Uterine smooth muscle cell (primary cell): ENCODE results near the gene CFC1. TPM values are rescaled to one million over a fixed set of nuclear protein-coding genes. Genes with fewer than 3 reads are reported as not detected.

ENCODE experiments used
- total RNA-seq: library from RNA; depleted of rRNA; stranded (reverse); fragments of >200 nt; gene quantifications from 2 replicates; pipeline ENCODE4 v1.2.3, GENCODE V29; 2014

The CFC1 gene
- not detected in 2 replicates for total RNA-seq

GRCh38 chr2:130599393-130599792, at the start of gene CFC1:
TSS of gene CFC1 (minus strand) at chr2:130599575. CDS start at chr2:130599287, 288 bp downstream.

GRCh38 chr2:130611140-130611539, 11.8 kb upstream of the CFC1 start, which contains the start of gene POTEJ:
TSS of gene POTEJ (plus strand) at chr2:130611440. CDS start at chr2:130611533, 93 bp downstream.

Other genes with a start within 250 kb of the CFC1 start
- gene PTPN18, start 243.5 kb downstream of the CFC1 start, total RNA-seq = 11.0 and 16.0 TPM in 2 replicates
- gene POTEI, start 90.2 kb downstream of the CFC1 start, total RNA-seq = not detected in 2 replicates
- not detected in 2 replicates for gene CFC1B, start 78.4 kb downstream of the CFC1 start, total RNA-seq
- gene POTEJ, start 11.9 kb upstream of the CFC1 start, total RNA-seq = not detected in 2 replicates
- gene GPR148, start 129.5 kb upstream of the CFC1 start, total RNA-seq = 0.12 TPM in 1 of 2 replicates, not detected in the other
- gene AMER3, start 156.0 kb upstream of the CFC1 start, total RNA-seq = not detected in 2 replicates
- gene ARHGEF4, start 237.3 kb upstream of the CFC1 start, total RNA-seq = 6.3 and 8.1 TPM in 2 replicates